Measurements from ENCODE around the gene VAV2.

The VAV2 gene

DNA sequence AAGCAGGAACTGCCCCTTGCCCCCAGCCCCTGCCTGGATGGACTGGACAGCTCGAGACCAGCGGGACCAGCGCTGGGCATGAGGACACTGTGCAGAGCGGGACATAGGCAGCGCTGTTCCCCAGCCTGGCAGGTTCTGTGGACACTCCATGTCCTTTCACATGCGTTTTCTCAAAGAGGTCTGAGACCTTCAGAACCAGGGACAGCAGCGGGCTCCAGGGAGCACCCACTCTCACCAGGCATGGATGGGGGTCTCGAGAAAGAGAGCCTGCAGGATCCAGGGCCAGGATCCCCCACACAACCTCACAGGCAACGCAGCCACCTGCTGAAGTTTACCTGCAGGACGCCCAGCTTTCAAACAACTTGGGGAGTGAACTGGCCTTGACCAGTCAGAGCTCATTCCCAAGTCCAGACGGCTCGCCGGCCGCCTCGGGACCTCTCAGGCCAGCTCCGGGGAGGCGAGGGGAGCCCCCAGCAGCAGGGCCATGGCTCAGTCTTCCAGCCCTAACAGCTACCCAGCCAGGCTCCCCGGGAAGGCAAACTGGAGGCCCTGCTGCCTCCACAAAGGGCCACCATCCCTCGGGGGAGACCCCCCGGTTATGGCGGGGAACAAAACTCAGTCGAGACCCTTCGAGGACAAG lies 181.4 kb downstream of the VAV2 start:
- DNase-seq = no peak

GRCh38 chr9:133809335-133809734 lies 182.8 kb downstream of the VAV2 start:
- no peak for DNase-seq

- no peak for DNase-seq
These were observed 184.3 kb downstream of the VAV2 start for GRCh38 chr9:133807818-133808217.

DNA sequence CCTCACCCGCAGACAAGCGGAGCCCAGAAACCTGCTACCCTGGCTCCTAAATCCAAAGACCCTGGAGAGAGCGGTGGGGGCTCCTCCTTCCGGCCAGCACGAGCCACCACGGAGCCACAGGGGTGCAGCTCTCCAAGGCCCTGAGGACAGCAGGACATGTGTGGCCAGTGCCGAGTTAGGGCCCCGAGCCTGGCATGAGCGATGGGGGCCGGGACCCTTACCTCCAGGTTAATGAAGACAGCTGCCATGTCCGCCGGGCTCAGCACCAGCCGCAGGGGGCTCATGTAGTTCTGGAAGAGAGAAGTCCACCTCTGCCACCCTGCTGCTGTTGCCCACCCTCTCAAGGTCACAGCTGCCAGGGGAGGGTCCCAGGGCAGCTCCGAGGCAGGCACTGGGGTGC lies 185.1 kb downstream of the VAV2 start:
- DNase-seq = no peak

DNA sequence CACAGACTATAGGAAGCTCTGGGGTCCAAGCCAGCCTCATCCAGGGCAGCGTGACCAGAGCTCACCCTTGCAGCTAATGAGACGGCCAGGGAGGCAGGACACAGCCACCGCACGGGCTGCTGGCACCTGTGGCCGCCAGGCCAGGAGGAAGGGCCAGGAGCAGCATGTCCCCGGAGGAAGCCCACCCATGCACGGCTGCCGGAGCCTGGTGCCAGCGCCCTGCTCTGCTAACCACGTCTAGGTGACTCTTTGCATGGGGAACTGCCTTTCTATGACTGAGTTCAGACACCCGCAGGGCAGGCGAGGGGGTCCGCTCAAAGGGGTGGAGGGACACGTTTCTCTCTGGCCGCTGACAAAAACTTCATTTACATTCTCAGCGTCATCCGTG lies 185.5 kb downstream of the VAV2 start:
- DNase-seq = no peak

DNA sequence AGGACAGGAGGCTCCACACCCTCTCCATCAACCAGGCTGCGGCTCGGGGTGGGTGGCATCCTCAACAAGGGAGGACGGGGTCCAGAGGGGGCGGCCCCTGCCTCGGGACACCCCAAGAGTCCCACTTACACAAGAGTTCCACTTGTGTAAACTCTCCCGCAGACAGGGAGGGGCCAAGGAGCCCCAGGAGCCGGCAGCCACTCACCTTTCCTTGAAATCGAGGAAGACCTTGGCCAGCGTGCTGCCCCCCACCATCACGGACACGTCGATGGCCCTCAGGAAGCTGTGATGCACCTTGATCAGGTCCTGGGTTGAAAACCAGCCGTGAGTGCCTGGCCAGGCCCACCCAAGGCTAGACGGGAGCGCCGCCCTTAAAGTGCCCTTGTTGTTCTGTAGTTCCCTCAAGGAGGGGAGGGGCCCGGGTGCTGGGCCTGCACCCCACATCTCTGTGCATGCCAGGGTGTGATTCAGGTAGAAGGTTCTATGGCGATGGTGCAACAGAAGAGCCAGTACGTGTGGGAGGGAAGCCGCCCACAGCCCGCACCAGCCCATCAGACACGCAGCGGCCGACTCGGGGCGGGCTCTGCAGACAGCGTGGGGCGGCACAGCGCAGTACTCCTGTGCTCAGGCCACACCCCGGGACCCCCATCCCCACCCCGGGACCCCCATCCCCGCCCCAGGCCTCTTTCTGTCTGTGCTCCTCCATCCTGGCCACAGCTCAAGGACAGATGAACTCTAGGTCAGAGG lies 186.1 kb downstream of the VAV2 start:
- DNase-seq = no peak

GRCh38 chr9:133804199-133804598 lies 187.9 kb downstream of the VAV2 start:
- no peak for DNase-seq

DNA sequence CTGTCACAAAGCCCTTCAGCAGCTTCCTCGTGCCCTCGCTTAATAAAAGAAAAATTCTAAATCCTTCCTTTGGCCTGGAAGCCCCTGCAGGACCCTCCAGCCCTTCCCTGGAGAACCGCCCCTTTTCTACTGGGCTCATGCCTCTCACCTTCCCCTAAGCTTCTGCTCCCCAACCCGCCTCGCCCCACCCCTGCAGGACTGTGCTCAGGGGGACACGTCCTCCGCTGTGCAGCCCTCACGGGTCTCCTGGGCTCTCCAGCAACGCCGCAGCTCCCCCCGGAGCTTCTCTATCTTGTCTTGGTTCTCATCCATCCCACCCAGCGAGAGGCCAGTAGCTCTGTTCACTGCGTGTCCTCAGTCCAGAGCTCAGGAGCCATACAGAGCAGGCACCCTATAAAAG lies 188.4 kb downstream of the VAV2 start:
- DNase-seq = no peak

DNA sequence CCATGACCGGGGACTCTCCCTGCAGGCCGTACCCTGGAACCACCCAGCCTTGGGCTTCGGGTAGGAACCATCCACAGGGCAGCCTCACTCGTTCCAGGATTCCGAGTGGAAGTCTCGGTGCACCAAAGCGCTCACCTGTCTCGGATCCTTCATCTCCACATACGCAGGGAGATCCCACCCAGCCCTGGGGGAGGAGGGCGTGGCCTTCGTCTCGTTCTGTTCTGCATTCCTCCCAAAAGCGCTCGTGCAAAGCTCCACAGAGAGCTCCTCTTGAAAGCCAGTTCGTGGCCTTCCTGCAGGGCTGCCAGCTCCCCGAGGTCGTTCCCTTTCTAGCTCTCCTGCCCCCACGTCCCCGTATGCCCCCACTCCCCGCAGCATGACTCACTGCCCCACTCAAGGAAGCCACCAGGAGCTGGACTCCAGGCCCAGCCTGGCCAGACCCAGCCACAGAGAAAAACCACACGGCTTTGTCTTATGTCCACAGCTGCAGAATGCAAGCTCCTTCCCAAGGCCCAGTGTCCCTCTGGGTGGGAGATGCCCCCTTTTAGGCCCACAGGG lies 189.0 kb downstream of the VAV2 start:
- no peak for DNase-seq

DNA sequence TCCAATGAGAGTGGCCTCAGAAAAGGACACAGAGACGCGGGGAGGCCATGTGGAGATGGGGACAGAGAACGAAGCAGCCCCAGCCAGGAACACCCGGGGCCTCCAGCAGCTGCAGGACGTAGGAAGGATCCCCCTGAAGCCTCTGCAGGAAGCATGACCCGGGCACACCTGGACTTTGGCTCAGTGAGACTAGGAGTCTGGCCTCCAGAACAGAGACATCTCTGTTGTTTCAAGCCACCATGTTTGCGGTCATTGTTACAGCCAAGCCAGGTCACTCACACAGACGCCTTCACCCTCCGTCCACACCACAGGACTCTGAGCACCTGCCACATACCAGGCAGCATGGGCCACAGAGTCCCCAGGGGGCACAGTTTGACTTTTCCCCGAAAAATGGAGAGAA lies 190.4 kb downstream of the VAV2 start:
- DNase-seq = no peak

- no peak for DNase-seq
These were observed 191.9 kb downstream of the VAV2 start for GRCh38 chr9:133800266-133800665.

DNA sequence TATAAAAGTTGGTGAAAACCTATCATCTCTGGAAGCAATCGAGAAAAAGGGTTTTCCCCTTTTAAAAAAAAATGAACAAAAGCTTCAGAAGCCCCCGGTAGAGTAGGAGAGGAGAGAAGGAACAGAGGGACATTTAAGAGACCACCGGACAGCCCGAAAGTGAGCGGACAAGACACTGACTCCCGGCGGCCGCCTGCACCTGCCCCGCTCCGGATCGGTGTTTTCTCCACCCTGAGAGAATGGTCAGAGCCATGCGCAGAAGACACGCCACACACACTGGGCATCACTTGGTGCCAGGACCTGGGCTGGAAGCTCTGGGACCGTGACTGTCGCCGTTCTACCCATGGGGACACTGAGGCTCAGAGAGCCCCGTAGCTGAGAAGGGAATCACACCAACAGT lies 192.4 kb downstream of the VAV2 start:
- DNase-seq = no peak

- DNase-seq = no peak
These were observed 193.0 kb downstream of the VAV2 start for GRCh38 chr9:133799106-133799505.

DNA sequence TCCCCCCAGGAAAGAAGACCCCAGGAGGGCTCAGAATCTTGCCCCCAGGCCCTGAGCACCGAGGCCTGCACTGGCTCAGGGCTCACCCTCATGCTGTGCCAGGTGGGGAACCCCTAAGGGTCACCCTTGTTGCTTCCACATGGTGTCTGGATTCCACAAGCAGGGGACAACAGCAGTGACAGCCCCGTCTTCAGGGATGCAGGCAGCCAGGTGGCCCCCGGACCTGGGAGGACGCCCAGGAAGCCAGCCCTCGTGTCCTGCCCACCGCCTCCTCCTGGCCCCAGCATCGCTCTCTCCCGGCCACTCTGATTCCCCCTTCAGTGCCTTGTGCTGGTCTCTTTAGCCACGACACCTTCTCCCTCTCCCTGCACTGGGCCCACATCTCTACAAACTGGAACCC lies 194.0 kb downstream of the VAV2 start:
- DNase-seq = no peak

DNA sequence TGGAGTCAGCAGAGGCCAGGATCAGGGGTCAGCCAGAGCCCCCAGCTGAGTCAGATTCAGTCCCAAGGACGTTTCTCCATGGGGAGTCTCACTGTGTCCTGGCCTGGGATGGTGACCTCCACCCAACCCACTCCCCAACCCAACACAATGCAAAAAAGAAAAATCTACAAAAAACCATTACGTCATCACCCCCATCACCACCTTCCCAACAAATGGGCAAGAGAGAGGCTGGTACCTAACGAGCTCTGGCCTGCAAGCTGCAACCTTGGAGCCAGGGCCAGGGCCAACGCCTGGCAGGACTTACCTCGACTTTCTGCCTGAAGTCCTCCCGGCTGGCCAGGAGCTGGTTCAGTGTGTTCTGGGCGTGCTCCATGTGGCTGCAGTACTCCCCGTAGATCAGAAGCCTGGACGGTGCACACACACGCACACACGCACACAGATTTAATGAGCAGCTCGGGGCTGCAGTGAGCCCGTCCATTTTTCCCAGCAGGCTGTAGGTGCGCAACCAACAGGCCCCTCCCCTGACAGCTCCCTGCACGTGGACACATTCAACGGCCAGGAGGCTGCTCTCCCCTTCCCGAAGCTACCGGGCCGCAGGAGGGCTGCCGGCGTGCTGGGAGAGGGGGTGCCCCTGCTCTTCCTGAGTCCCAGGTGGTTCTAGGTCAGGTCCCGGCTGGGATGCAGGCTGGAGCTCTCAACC lies 194.6 kb downstream of the VAV2 start:
- no peak for DNase-seq

- DNase-seq = no peak
These were observed 195.6 kb downstream of the VAV2 start for GRCh38 chr9:133796562-133796961.

GRCh38 chr9:133795049-133795448 lies 197.1 kb downstream of the VAV2 start:
- no peak for DNase-seq

DNA sequence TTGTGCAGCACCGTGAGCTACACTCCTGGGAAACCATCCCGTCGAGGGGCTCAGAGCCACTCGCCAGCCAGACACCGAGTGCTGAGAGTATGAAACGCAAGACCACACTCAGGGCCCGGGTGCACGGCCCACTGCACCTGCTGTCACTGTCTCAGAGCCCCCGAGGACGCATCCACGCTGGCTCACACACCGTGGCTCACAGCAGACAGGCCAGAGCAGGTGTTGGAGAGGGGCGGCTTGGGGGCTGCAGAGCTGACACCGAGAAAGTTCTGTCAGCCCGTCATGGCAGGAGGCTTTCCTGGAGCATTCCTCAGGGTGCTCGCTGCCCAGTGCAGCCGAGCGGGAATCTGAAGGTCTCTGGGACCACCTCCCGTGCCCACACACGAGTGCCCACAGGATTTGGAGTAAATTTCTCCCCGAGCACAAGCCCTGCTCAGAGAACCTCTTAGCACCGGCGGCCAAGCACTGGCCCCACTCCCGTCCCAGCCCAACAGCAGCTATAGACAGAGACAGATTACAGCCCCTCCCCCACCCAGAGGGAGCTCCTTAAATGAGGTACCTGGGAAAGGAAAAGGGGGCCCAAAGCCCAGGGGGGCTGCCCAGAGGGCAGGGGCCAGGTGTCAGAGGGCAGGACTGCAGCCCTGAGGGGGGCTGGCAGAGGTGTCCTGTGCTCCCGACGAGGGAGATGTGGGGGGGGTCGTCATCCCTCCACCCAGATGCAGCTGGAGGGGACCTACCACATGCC lies 197.9 kb downstream of the VAV2 start:
- DNase-seq = no peak

DNA sequence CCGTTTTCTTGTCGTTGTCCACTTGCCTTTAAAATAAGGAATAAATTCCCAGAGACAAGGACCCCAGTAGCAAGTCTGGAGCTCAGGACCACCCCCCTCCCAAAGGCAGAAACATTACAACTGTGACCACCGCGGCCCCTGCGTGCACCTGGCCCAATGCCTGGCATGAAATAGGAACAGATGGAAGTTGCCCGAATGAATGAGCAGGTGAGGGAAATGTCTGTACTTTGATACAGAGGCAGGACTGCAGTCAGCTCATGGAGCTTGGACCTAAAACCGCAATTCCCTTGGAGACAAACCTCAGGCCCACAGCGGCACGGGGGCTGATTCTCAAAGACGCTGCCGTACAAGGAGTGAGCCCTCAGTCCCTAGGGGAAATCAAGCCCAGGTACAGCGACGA lies 198.7 kb downstream of the VAV2 start:
- DNase-seq = no peak

GRCh38 chr9:133792721-133793470 lies 199.2 kb downstream of the VAV2 start:
- DNase-seq = no peak

DNA sequence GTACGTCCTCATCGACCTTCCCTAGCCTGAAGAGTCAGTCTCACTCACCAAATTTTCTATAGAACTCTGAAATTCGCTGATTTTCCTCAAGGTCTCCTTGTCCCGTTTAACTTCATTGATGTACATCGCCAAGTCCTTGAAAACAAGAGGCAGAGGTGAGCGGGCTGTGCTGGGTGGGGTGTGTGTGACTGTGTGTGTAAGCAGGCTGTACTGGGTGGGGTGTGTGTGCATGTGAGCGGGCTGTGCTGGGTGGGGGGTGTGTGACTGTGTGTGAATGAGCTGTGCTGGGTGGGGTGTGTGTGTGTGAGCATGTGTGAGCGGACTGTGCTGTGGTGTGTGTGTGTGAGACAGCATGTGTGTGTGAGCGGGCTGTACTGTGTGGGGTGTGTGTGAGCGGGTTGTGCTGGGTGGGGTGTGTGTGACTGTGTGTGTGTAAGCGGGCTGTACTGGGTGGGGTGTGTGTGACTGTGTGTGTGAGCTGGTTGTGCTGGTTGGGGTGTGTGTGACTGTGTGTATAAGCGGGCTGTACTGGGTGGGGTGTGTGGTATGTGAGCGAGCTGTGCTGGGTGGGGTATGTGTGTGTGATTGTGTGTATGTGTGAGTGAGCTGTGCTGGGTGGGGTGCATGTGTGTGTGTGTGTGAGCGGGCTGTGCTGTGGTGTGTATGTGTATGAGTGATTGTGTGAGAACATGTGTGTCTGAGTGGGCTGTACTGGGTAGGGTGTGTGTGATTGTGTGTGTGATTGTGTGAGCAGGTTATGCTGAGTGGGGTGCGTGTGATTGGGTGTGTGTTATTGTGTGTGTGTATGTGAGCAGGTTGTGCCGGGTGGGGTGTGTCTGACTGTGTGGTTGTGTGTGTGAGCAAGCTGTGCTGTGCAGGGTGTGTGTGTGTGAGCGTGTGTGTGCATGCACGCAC lies 200.1 kb downstream of the VAV2 start:
- DNase-seq = no peak

Measured in GF-D8 (cell line).